ENCODE measurements around the gene ADCY9. TPM values are rescaled to one million over a fixed set of nuclear protein-coding genes. Genes with fewer than 3 reads are reported as not detected.
"Not testable (repeated sequence)": the region's sequence is repeated elsewhere in the genome, so short reads cannot be mapped to it uniquely, and the experiment has no call there.

ADCY9 gene
- total RNA-seq, 5 donors from 2014 or later (not counting 1 experiment from before 2014, with no cell fraction given): 7.9 to 15.7 (median 11.6) TPM

GRCh38 chr16:4051591-4051990 is 64.7 kb downstream of the ADCY9 start:
- Histone ChIP-seq H3K4me1 (ENCODE audit: control insufficient read depth in 1 of 2, extremely low read depth in 1 of 2, insufficient read depth in 2 of 2, low read length in 2 of 2) (peaks cover 0 to 3% of the 10 kb centered on the region in 2 experiments), H3K27me3 (replicated peaks in 1 of 2; ENCODE audit: control insufficient read depth in 2 of 2, extremely low read depth in 1 of 2, insufficient read depth in 2 of 2, low read length in 1 of 2) (peaks cover 0 to 3% of the 10 kb centered on the region in 2 experiments), H3K9me3 (no peaks in the 10 kb centered on the region), H3K36me3 (ENCODE audit: control insufficient read depth in 2 of 2, extremely low read depth in 1 of 2, insufficient read depth in 1 of 2, low read length in 1 of 2) (no peaks in the 10 kb centered on the region), H3K27ac (ENCODE audit: low read length) (no peak overlapping the region), H3K4me3 (ENCODE audit: control insufficient read depth in 1 of 2, extremely low read depth in 1 of 2, low read length in 1 of 2) (no peak overlapping the region)
- no peak for ATAC-seq (replicated peaks in 1 of 4)
- H3K4me3 Mint-ChIP-seq: no peak overlapping the region
- peaks cover 0 to 9% (median 7%) of the 10 kb centered on the region in 3 donors for H3K4me1 Mint-ChIP-seq
- no peaks in the 10 kb centered on the region for H3K9me3 Mint-ChIP-seq
- no peak for DNase-seq
- H3K27me3 Mint-ChIP-seq: no peaks in the 10 kb centered on the region
- H3K27ac Mint-ChIP-seq: no peak overlapping the region
- WGBS (ENCODE audit: insufficient coverage): 100% methylated on average over 1 of the region's 3 CpGs
- ChIA-PET POLR2A (no interaction called here), CTCF (no interaction called here)
- H3K36me3 Mint-ChIP-seq: peaks cover 9% of the 10 kb centered on the region

GRCh38 chr16:4049031-4049430 is 67.2 kb downstream of the ADCY9 start:
- Mint-ChIP-seq H3K36me3 (peaks cover 9% of the 10 kb centered on the region), H3K4me3 (no peak overlapping the region), H3K27me3 (peaks cover 0 to 3% of the 10 kb centered on the region in 2 donors), H3K4me1 (peaks cover 8 to 12% (median 11%) of the 10 kb centered on the region in 3 donors), H3K9me3 (no peaks in the 10 kb centered on the region), H3K27ac (no peak overlapping the region)
- DNase-seq (no peak), ATAC-seq (replicated peaks in 1 of 4) (no peak)
- POLR2A ChIA-PET: no interaction called here
- H3K36me3 ChIP-seq (ENCODE audit: control insufficient read depth in 2 of 2, extremely low read depth in 1 of 2, insufficient read depth in 1 of 2, low read length in 1 of 2): no peaks in the 10 kb centered on the region
- H3K27me3 ChIP-seq (replicated peaks in 1 of 2; ENCODE audit: control insufficient read depth in 2 of 2, extremely low read depth in 1 of 2, insufficient read depth in 2 of 2, low read length in 1 of 2): peaks cover 0 to 3% of the 10 kb centered on the region in 2 experiments
- no peak overlapping the region for H3K4me3 ChIP-seq (ENCODE audit: control insufficient read depth in 1 of 2, extremely low read depth in 1 of 2, low read length in 1 of 2)
- H3K27ac ChIP-seq (ENCODE audit: low read length): no peak overlapping the region
- 89% methylated on average over 8 of the region's 8 CpGs for WGBS (ENCODE audit: insufficient coverage)
- CTCF ChIA-PET: no interaction called here
- H3K4me1 ChIP-seq (ENCODE audit: control insufficient read depth in 1 of 2, extremely low read depth in 1 of 2, insufficient read depth in 2 of 2, low read length in 2 of 2): peaks cover 0 to 3% of the 10 kb centered on the region in 2 experiments
- H3K9me3 ChIP-seq: no peaks in the 10 kb centered on the region

GRCh38 chr16:4048481-4048880 is 67.8 kb downstream of the ADCY9 start:
- Histone ChIP-seq H3K4me1 (ENCODE audit: control insufficient read depth in 1 of 2, extremely low read depth in 1 of 2, insufficient read depth in 2 of 2, low read length in 2 of 2) (peaks cover 0 to 3% of the 10 kb centered on the region in 2 experiments), H3K36me3 (ENCODE audit: control insufficient read depth in 2 of 2, extremely low read depth in 1 of 2, insufficient read depth in 1 of 2, low read length in 1 of 2) (no peaks in the 10 kb centered on the region), H3K4me3 (ENCODE audit: control insufficient read depth in 1 of 2, extremely low read depth in 1 of 2, low read length in 1 of 2) (no peak overlapping the region), H3K27me3 (replicated peaks in 1 of 2; ENCODE audit: control insufficient read depth in 2 of 2, extremely low read depth in 1 of 2, insufficient read depth in 2 of 2, low read length in 1 of 2) (peaks cover 0 to 3% of the 10 kb centered on the region in 2 experiments), H3K27ac (ENCODE audit: low read length) (no peak overlapping the region), H3K9me3 (no peaks in the 10 kb centered on the region)
- WGBS (ENCODE audit: insufficient coverage): 100% methylated on average over 4 of the region's 9 CpGs
- DNase-seq (no peak), ATAC-seq (replicated peaks in 1 of 4) (no peak)
- Mint-ChIP-seq H3K9me3 (no peaks in the 10 kb centered on the region), H3K4me3 (no peak overlapping the region), H3K4me1 (peaks cover 8 to 12% (median 11%) of the 10 kb centered on the region in 3 donors), H3K36me3 (peaks cover 9% of the 10 kb centered on the region), H3K27me3 (peaks cover 0 to 3% of the 10 kb centered on the region in 2 donors), H3K27ac (no peak overlapping the region)
- CTCF ChIA-PET: no interaction called here
- POLR2A ChIA-PET: no interaction called here

DNA sequence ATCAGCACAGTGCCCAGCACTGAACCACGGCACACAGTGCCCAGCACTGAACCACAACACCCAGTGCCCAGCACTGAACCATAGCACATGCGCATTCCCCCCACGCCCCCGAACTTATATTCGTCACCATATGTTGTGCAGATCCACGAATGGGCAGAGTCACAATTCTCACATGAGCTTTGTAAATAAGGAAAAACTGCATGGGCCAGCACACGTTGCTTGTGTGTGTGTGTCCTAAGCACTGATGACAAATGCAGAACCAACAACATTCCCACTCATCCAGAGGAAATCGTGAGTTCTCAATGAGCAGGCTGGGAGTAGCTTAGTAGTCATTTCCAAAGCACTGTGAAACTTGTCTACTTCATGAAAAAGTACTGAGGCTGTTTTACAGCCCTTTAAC is 70.0 kb downstream of the ADCY9 start:
- no peaks in the 10 kb centered on the region for H3K9me3 Mint-ChIP-seq
- H3K4me3 Mint-ChIP-seq: no peak overlapping the region
- 95% methylated on average over 7 of the region's 8 CpGs for WGBS (ENCODE audit: insufficient coverage)
- Histone ChIP-seq H3K27me3 (replicated peaks in 1 of 2; ENCODE audit: control insufficient read depth in 2 of 2, extremely low read depth in 1 of 2, insufficient read depth in 2 of 2, low read length in 1 of 2) (peaks cover 0 to 3% of the 10 kb centered on the region in 2 experiments), H3K4me1 (ENCODE audit: control insufficient read depth in 1 of 2, extremely low read depth in 1 of 2, insufficient read depth in 2 of 2, low read length in 2 of 2) (no peaks in the 10 kb centered on the region), H3K36me3 (ENCODE audit: control insufficient read depth in 2 of 2, extremely low read depth in 1 of 2, insufficient read depth in 1 of 2, low read length in 1 of 2) (no peaks in the 10 kb centered on the region), H3K27ac (ENCODE audit: low read length) (no peak overlapping the region), H3K4me3 (ENCODE audit: control insufficient read depth in 1 of 2, extremely low read depth in 1 of 2, low read length in 1 of 2) (no peak overlapping the region), H3K9me3 (no peaks in the 10 kb centered on the region)
- POLR2A ChIA-PET: interaction anchor here in 1 of 2 donors (0.7 kb wide), 1 partner anchor 292 kb away, joined by 4 read pairs; no protein-coding TSS in a partner anchor
- DNase-seq (no peak), ATAC-seq (replicated peaks in 1 of 4) (no peak)
- peaks cover 9% of the 10 kb centered on the region for H3K36me3 Mint-ChIP-seq
- H3K27me3 Mint-ChIP-seq: peaks cover 0 to 3% of the 10 kb centered on the region in 2 donors
- CTCF ChIA-PET: no interaction called here
- H3K27ac Mint-ChIP-seq: no peak overlapping the region
- H3K4me1 Mint-ChIP-seq: peaks cover 5 to 8% (median 6%) of the 10 kb centered on the region in 3 donors

DNA sequence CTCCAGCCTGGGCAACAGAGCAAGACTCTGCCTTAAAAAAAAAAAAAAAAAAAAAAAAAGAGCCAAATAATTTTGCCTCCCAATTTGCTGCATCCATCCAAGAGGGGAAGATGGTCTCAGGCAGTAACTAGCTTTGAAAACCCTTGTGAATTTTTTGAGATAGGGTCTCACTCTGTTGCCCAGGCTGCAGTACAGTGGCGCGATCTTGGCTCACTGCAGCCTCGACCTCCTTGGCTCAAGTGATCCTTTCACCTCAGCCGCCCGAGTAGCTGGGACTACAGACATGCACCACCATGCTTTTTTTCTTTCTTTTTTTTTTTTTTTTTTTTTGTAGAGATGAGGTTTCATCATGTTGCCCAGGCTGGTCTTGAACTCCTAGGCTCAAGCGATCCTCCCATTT is 70.7 kb downstream of the ADCY9 start:
- no CpG with 5 or more reads among the region's 6 CpGs for WGBS (ENCODE audit: insufficient coverage)
- CTCF ChIA-PET; H3K36me3 Mint-ChIP-seq; H3K36me3 ChIP-seq (ENCODE audit: control insufficient read depth in 2 of 2, extremely low read depth in 1 of 2, insufficient read depth in 1 of 2, low read length in 1 of 2); H3K9me3 Mint-ChIP-seq; H3K27ac Mint-ChIP-seq; H3K9me3 ChIP-seq; H3K4me3 Mint-ChIP-seq; ATAC-seq (replicated peaks in 1 of 4); H3K4me1 ChIP-seq (ENCODE audit: control insufficient read depth in 1 of 2, extremely low read depth in 1 of 2, insufficient read depth in 2 of 2, low read length in 2 of 2); H3K27me3 Mint-ChIP-seq; H3K4me1 Mint-ChIP-seq; H3K27ac ChIP-seq (ENCODE audit: low read length); DNase-seq; H3K4me3 ChIP-seq (ENCODE audit: control insufficient read depth in 1 of 2, extremely low read depth in 1 of 2, low read length in 1 of 2); H3K27me3 ChIP-seq (replicated peaks in 1 of 2; ENCODE audit: control insufficient read depth in 2 of 2, extremely low read depth in 1 of 2, insufficient read depth in 2 of 2, low read length in 1 of 2): not testable (repeated sequence)
- POLR2A ChIA-PET: interaction anchor here (0.6 to 0.9 kb wide), 2 partner anchors 129 to 281 kb away, joined by 3 read pairs; no protein-coding TSS in a partner anchor

- H3K4me3 Mint-ChIP-seq: no peak overlapping the region
- no peaks in the 10 kb centered on the region for H3K9me3 Mint-ChIP-seq
- CTCF ChIA-PET: no interaction called here
- H3K4me1 Mint-ChIP-seq: peaks cover 5 to 8% (median 6%) of the 10 kb centered on the region in 3 donors
- H3K27me3 ChIP-seq (replicated peaks in 1 of 2; ENCODE audit: control insufficient read depth in 2 of 2, extremely low read depth in 1 of 2, insufficient read depth in 2 of 2, low read length in 1 of 2): no peaks in the 10 kb centered on the region
- ATAC-seq (replicated peaks in 1 of 4) (no peak), DNase-seq (no peak)
- WGBS (ENCODE audit: insufficient coverage): 100% methylated on average over 4 of the region's 11 CpGs
- H3K9me3 ChIP-seq: no peaks in the 10 kb centered on the region
- H3K27me3 Mint-ChIP-seq: peaks cover 0 to 3% of the 10 kb centered on the region in 2 donors
- H3K4me1 ChIP-seq (ENCODE audit: control insufficient read depth in 1 of 2, extremely low read depth in 1 of 2, insufficient read depth in 2 of 2, low read length in 2 of 2): no peaks in the 10 kb centered on the region
- no peak overlapping the region for H3K27ac ChIP-seq (ENCODE audit: low read length)
- no peak overlapping the region for H3K4me3 ChIP-seq (ENCODE audit: control insufficient read depth in 1 of 2, extremely low read depth in 1 of 2, low read length in 1 of 2)
- H3K27ac Mint-ChIP-seq: no peak overlapping the region
- POLR2A ChIA-PET: no interaction called here
- H3K36me3 ChIP-seq (ENCODE audit: control insufficient read depth in 2 of 2, extremely low read depth in 1 of 2, insufficient read depth in 1 of 2, low read length in 1 of 2): no peaks in the 10 kb centered on the region
- H3K36me3 Mint-ChIP-seq: peaks cover 9% of the 10 kb centered on the region
Measured at GRCh38 chr16:4042581-4042980, 73.7 kb downstream of the ADCY9 start.

DNA sequence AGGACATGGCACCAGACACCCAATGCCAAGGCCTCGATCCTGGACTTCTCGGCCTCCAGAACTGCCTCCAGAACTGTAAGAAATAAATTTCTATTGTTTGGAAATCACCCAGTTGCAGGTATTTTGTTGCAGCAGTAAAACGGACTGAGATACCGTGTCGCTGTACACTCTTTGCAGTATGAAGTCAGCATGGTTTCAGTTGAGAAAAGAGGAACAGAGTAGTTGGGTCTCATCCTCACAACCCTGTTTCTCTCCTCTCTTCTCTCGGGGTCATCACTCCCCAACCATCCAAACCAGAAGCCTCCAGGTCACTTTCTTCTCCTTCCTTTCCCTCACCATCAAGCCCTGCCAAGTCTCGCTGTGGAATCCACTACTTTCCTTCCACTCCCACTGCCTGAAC is 77.8 kb downstream of the ADCY9 start:
- Mint-ChIP-seq H3K9me3 (no peaks in the 10 kb centered on the region), H3K4me3 (no peak overlapping the region), H3K27me3 (no peaks in the 10 kb centered on the region), H3K27ac (no peak overlapping the region), H3K4me1 (peaks cover 0 to 7% (median 0%) of the 10 kb centered on the region in 3 donors), H3K36me3 (peaks cover 10% of the 10 kb centered on the region)
- Histone ChIP-seq H3K4me1 (ENCODE audit: control insufficient read depth in 1 of 2, extremely low read depth in 1 of 2, insufficient read depth in 2 of 2, low read length in 2 of 2) (no peaks in the 10 kb centered on the region), H3K27ac (ENCODE audit: low read length) (no peak overlapping the region), H3K4me3 (ENCODE audit: control insufficient read depth in 1 of 2, extremely low read depth in 1 of 2, low read length in 1 of 2) (no peak overlapping the region), H3K27me3 (replicated peaks in 1 of 2; ENCODE audit: control insufficient read depth in 2 of 2, extremely low read depth in 1 of 2, insufficient read depth in 2 of 2, low read length in 1 of 2) (no peaks in the 10 kb centered on the region), H3K36me3 (ENCODE audit: control insufficient read depth in 2 of 2, extremely low read depth in 1 of 2, insufficient read depth in 1 of 2, low read length in 1 of 2) (no peaks in the 10 kb centered on the region), H3K9me3 (no peaks in the 10 kb centered on the region)
- no peak for DNase-seq
- 87% methylated on average over 3 of the region's 7 CpGs for WGBS (ENCODE audit: insufficient coverage)
- ATAC-seq (replicated peaks in 1 of 4): no peak
- ChIA-PET POLR2A (no interaction called here), CTCF (no interaction called here)

Measured in T-cell (primary cell).